GM19328 (cell line): ENCODE data around the gene FN1.
A peak's percentile ranks its signal among the peaks of the same experiment; 100 is the strongest.
"Not testable (repeated sequence)": the region's sequence is repeated elsewhere in the genome, so short reads cannot be mapped to it uniquely, and the experiment has no call there.

ENCODE experiments used
- ATAC-seq: cut with Tn5 transposase; IDR thresholded peaks from one replicate; pipeline ENCODE4 v1.9.1; 2021; ENCODE audit warnings: mild to moderate bottlenecking, moderate library complexity; ENCODE audit not compliant: unreplicated experiment

FN1 gene

DNA sequence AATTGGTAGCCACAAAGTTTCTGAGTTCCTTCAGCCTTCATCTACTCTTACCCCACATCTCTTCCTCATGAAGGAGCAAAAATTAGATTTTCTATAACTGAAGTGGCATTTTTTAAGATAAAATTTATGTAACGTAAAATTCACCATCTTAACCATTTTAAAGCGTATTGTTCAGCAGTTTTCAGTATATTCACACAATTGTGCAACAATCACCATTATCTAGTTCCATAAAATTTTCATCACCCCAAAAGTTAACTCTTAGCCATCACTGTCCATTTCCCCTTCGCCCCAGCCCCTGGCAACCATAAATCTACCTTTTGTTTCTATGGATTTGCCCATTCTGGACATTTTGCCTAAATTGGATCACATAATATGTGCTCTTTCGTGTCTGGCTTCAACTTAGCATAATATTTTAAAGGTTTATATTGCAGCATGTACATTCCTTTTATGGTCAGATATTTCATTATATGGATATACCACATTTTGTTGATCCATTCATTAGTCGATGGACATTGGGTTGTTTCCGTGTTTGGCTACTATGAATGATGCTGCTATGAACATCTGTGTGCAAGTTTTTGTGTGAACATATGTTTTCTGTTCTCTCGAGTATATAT is 79.4 kb downstream of the FN1 start:
- no peak for ATAC-seq

GRCh38 chr2:215355801-215356200 is 80.1 kb downstream of the FN1 start:
- no peak for ATAC-seq

- no peak for ATAC-seq
Measured at GRCh38 chr2:215354771-215355695, 80.8 kb downstream of the FN1 start.

GRCh38 chr2:215352602-215353001 is 83.3 kb downstream of the FN1 start:
- ATAC-seq, result no peak

- ATAC-seq, result no peak
Measured at GRCh38 chr2:215347878-215348277, 88.0 kb downstream of the FN1 start.

DNA sequence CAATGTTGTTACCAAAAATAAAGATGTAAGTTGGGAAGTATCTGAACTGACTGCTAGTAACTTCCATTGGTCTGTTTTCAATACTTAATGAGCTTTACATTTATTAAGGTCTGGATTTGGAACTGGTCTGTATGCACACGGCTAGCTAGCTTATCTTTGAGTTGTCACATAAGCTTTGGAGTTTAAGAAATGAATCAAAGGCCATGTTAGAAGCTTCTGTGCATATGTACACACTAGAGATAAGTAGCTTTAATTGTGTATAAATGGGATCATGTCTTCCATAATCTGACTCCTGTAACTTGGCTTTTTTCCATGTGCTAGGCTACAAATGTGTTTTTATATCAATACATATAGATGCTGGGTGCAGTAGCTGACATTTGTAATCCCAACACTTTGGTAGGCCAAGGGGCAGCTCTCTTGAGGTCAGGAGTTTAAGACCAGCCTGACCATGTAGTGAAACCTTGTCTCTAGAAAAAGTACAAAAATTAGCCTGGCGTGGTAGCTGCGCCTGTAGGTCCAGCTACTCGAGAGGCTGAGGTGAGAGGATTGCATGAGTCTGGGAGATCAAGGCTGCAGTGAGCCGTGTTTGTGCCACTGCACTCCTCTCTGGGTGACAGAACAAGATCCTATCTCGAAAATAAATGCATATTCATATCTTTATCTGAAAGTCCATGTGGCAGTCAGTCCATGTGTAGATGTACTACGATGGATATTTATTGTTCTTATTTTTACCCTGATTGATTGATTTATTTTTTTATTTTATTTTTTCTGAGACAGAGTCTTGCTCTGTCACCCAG is 96.8 kb downstream of the FN1 start:
- no peak for ATAC-seq

GRCh38 chr2:215332872-215333595 is 102.8 kb downstream of the FN1 start:
- ATAC-seq, result no peak

DNA sequence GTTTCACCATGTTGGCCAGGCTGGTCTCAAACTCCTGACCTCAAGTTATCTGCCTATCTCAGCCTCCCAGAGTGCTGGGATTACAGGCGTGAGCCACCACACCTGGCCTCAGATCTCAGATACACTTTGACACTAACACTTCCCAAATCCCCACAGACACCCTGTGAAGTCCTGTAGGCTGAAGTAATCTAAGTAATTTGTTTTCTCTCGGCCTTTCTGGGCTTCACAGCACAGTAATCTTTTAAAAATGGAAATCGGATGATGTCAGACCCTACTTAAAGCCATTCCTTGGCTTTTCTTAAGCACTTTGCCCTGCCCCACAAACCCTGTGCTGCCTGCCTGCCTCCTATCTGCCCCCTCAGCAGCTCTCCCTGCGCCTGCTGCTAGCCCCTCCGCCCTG is 107.8 kb downstream of the FN1 start:
- no peak for ATAC-seq

DNA sequence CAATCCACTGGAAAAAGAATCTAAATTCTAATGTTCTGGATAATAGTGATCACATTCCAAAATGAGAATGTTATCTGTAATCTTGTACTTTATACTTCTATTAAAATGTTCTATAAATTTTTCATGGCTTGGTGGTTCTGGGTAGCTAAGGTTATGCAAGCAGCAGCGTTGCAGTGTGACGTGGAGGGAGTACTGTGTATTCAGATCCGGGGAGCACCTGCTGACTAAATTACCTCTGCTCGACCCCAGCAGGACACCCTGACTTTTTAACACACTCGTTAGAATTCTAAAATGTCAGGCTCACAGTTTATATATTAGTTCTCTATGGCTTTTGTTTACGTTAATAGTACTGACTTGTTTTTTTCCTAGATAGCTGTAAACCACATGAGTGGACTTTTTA is 111.1 kb downstream of the FN1 start:
- ATAC-seq, result no peak

GRCh38 chr2:215320679-215321078 is 115.2 kb downstream of the FN1 start:
- ATAC-seq, result no peak

DNA sequence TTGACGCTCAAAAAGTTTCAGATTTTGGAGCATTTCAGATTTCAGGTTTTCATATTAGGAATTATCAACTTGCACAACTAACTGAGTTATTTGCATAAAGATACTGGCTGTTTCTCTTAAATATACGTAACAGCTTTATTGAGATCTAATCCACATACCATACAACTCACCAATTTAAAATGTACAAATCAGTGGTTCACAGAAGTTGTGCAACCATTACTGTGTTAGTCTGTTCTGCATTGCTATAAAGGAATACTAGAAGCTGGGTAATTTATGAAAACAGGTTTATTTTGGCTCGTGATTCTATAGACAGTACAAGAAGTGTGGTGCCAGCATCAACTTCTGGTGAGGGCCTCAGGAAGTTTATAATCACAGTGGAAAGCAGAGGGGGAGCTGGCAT is 115.8 kb downstream of the FN1 start:
- no peak for ATAC-seq

DNA sequence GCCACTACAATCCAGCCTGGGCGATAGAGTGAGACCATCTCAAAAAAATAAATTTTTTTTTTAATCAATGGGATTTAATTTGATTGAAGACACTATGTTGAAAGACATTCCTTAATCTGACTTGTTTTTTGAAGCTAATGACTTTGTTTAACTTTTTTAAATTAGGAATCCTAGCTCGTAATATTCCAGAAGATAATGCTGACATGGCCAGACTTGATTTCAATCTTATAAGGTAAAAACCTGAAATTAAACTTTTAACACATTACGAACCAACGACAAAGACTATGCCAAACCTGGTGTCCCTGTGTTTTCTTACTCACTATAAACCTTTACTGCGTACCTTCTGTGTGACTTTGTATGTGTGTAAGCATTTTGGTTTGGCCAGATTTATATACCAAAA is 116.4 kb downstream of the FN1 start:
- no peak for ATAC-seq

- no peak for ATAC-seq
Measured at GRCh38 chr2:215316336-215316735, 119.5 kb downstream of the FN1 start.

- no peak for ATAC-seq
Measured at GRCh38 chr2:215315301-215315700, 120.6 kb downstream of the FN1 start.

- no peak for ATAC-seq
Measured at GRCh38 chr2:215314896-215315295, 121.0 kb downstream of the FN1 start.

DNA sequence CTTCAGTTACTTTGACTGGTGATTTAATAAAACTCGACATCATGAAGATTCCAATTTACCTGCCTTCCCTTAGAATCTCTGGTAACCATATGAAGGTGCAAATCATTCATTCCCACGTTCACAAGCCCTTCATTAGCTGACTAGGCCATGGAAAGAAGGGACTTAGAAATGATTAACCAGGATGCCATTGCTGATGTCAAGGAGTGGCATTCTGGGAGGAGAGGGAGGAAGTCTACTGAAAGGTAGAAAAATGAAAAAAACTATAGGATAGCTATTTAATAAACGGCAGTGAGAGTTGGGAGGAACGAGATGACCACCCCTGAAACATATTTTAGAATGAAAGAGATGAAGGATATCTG is 122.6 kb downstream of the FN1 start:
- ATAC-seq, result no peak

- peak; percentile 98 for ATAC-seq
Measured at GRCh38 chr2:215311625-215312396, 124.1 kb downstream of the FN1 start, which contains the start of gene ATIC. Gene ATIC (plus strand): TSS chr2:215312059. CDS start chr2:215312143, 84 bp downstream.

GRCh38 chr2:215311259-215311624 is 124.6 kb downstream of the FN1 start:
- not testable (repeated sequence) for ATAC-seq
